ENCODE measurements around the gene SERTAD2. TPM values are rescaled to one million over a fixed set of nuclear protein-coding genes. Genes with fewer than 3 reads are reported as not detected.

SERTAD2 gene
- total RNA-seq, 1 experiment from 2014 or later, result 10.3 TPM

DNA sequence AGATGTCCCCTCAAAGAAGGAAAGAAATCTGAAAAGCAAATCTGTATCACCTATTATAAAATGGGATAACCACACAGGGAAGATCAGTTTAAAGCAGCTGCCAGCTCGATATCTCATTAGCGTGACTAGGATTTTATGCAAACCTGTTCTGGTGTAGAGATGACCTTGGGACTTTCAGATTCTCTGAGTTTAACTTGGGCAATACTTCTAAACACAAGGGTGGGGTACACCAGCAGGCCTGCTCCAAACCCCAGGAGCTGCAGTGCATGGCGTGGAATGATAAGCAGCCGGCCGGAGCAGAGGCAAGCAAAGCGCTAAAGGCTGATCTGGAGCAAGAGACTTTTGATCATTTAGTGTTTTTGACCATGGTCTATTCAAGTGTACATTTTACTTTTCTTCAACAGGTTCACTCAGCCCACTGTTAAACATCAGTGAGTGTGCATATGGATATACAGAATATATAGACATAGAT lies 4.7 kb downstream of the SERTAD2 start:
- no peak for DNase-seq (ENCODE audit: low spot score)

GRCh38 chr2:64646007-64646880 lies 7.5 kb downstream of the SERTAD2 start:
- peak; percentile 71 for DNase-seq (ENCODE audit: low spot score)

DNA sequence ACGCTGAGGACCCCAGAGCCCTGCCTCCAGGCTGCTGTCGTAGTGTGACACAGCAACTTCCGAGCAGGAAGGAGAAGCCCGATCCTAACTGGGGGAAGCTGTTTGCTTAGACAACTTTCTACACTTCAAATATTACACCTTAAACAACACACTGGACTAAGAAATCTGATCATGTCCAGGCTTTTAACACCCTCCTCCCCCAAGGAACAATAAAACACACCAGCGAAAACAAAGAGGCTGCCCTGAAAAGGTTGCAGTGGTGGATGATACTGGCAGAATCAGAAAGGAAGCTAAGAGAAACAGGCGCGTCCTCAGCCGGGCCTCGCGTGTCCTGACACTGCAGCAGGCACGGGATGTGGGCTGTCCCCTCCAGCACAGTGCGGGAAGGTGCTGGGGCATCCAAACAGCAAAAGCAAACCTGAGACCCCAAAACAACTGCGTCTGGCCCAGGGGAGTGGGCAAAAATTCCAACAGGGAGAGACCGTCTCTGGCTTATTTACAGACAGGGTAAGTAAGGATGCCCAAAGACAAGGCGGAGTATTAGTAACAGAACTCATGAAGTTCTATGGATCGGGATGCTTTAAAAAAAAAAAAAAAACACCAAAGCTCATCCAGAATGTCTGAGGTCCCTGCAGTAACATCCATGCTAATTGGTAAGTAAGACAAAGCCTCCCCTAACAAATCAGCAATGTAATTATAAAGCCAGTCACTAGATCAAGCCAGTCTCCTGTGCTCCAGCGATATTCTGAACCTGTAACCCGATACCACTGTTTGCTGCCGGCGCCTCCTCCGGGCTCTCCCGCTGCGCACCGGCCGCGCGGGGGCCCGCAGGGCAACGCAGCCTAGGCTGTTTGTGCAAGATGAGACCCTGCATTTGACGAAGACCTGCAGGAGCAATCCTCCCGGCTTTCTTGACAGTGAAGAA lies 9.0 kb downstream of the SERTAD2 start:
- peak; percentile 80 for DNase-seq (ENCODE audit: low spot score)

GRCh38 chr2:64643838-64644457 lies 9.8 kb downstream of the SERTAD2 start:
- DNase-seq (ENCODE audit: low spot score), result no peak

GRCh38 chr2:64641599-64641998 lies 12.1 kb downstream of the SERTAD2 start:
- DNase-seq (ENCODE audit: low spot score), result no peak

- DNase-seq (ENCODE audit: low spot score), result no peak
Measured at GRCh38 chr2:64640153-64641044, 13.3 kb downstream of the SERTAD2 start.

GRCh38 chr2:64639691-64640090 lies 14.0 kb downstream of the SERTAD2 start:
- DNase-seq (ENCODE audit: low spot score), result no peak

GRCh38 chr2:64638502-64639120 lies 15.1 kb downstream of the SERTAD2 start:
- DNase-seq (ENCODE audit: low spot score), result no peak

DNA sequence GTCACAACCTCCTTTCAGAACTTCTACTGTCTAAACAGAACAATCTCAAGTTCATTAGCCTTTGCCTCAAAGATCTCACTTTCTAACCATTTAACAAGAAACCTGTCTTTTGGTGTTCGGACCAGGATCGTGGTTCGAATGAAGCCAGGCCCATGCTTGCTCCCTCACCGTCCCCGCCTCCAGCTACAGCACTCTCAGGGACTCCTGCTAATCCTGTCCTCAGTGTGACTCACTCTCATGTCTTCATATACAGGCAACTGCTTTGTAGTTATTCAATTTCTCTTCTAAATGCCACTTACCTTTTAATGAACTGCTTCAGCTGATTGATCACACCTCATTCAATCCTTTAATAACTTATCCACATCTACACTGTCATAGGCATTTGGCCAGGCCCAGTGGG lies 15.8 kb downstream of the SERTAD2 start:
- DNase-seq (ENCODE audit: low spot score), result no peak

DNA sequence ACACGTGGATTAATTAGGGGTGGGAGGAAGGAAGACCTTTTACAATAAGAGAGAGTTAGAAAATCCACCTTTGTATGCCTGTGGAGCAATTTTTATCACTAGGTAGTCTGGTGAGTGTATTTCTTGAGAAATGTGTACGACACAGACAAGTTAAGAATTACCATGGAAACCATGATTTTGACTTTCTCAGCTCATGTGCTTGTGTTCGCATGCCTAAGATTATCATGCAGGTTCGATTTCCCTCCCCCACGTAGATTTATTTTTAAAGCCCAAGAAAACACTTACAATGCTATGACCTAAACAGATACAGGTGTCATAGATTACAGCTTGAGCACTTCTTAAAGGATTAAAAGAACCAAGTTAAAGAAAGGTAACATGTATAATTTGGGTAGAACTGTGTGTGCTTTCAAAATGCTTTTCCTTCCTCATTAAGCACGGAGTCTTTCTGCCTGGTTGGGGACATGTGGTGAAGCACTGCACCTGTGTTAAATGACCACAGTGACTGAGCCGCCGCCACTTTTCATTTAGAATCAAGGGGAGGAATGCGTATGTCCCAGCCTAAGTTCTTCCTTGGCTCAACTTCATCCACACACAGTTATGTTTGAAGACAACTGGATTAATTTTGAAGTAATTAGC lies 16.6 kb downstream of the SERTAD2 start:
- DNase-seq (ENCODE audit: low spot score), result no peak

DNA sequence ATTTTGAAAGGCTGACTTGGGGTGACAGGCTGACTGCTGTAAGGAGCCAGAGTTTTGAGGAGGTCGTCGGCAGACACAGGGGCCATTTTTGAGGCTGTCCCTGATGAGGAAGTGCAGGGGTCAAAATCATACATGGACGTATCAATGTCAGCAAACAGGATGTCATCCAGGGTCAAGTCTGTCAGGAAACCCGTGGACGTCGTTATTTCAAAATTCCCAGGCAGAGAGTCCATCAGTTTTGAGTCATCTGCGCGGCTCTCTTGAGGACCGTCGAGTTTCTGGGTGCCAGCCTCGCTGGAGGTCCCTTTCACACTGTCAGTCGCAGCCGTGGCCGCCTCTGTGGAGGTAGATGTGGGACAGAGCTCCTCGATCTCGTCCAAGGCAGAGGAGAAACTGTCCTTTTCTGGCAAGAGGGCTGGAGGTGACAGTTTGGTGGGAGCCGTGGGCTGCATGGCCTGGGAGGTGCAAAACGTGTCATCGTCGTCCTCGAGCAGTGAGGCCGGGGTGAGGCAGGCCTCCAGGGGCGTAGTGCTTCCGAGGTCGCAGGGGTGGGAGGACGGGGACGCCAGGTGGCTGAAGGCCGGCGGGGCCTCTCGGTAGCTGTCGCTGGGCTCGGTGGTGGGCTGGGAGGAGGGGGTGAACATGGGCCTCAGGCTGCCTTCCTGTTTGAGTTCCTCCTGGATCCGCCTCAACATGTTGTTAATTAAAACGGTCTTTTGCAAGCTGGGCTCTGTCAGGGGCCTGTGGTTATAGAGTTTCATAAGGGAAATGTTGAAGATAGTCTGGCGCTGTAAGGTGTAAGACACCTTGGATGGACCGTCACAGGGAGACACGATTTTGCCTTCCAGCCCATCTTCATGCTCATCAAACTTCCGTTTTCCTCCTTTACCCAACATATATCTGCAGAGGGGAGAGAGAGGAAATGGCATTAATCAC lies 17.5 kb downstream of the SERTAD2 start:
- DNase-seq (ENCODE audit: low spot score), result no peak

DNA sequence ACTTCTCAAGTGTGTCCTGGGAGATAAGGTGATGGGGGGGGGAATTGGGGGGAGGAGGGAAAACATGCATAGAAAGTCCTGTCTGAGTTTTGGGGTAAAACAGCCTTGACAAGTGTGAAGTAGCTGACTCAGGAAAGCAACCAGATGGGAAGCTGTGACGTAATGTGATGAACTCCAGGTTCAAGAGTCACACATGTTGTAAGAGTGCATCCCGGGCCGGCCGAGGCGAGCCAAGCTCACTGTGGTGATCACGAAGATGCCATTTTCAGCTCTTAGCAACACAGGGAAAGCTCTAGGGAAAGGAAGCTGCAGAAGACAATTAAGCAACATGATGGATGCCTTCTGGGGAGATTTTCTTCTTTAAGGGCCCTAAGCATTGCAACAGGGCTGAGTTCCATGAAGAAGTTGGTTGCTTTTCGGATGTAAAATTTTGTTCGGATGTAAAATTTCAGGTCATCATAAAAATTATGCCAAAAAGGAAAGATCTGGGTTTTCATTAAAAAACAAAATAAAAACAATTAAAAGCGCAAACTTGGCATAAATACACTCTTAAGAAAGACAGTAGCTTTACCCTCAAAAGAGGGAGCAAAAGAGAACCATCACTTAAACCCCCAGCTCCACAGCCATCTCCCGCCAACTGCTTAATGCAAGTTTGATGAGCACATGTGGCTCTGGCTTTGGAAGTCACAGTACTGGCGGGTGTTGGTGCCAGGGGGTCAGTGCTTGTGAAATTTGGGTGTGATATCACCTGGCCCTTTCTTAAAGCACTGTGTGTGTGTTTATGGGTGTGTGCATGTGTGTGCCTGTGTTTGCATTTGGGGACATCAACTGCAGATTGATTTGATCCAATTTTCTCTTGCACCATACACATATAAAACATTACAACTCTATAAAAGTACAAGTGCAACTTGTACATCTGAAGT lies 19.1 kb downstream of the SERTAD2 start:
- no peak for DNase-seq (ENCODE audit: low spot score)

DNA sequence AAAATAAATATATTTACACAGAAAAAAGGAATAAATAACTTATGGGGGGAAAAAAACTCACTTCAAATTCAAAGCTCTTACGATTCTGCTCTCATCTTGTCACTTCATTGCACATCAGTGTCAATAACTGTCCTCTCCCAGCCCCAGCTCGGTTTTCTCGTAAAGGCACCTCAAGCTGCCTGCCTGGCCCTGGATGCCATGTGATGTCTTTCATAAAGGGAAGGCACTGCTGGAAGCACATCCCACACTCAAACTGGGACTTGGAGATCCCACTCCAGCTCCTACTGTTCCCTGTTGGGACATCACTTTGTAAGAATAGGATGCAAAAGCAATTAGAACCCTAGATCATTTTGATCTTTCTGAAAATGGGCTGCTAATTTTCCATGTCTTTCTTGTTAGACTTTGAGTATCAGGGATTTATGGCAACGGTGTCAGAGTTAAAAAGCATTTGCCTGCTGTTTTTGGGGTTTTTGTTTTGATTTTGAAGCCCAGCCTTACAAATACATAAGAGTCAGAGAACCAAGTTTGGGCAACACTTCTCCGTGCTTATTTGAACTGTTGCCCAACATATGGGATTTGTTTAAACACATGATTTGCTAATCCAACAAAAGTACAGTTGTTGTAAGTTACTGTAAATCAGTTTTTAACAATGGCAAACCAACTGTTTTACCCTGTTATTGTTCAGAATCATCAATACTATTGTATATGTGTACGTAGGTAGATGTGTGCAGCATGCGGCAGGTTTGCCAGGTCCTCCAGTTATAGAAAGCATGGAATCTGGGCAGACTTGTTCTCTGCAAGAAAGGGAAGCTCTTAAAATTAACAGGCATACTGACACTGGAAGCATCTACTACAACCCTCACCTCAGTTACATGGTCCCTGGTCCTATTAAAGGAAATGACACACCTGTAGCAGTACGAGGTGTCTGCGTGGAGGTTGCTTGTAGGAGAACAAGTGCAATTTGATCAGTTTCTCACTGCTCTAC lies 20.6 kb downstream of the SERTAD2 start:
- no peak for DNase-seq (ENCODE audit: low spot score)

DNA sequence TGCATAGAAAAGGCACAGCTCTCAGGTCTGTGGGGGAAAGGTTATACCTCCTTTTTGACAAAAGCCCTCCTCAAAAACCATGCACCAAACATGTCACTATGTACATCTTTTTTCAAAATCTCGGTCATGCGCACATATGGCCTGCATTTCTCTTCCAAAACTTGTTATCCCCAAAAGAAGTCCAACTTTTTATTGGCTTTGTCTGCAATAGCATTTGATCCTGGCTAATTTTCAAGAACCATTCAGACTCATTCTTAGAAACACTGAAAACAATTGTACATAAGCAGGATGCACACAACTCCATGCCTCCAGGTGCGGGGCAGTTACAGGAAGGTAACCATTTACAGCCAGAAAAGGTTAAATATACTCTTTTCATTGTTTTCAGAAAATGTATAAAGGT lies 21.9 kb downstream of the SERTAD2 start:
- no peak for DNase-seq (ENCODE audit: low spot score)

GRCh38 chr2:64630752-64631151 lies 23.0 kb downstream of the SERTAD2 start:
- DNase-seq (ENCODE audit: low spot score), result no peak

DNA sequence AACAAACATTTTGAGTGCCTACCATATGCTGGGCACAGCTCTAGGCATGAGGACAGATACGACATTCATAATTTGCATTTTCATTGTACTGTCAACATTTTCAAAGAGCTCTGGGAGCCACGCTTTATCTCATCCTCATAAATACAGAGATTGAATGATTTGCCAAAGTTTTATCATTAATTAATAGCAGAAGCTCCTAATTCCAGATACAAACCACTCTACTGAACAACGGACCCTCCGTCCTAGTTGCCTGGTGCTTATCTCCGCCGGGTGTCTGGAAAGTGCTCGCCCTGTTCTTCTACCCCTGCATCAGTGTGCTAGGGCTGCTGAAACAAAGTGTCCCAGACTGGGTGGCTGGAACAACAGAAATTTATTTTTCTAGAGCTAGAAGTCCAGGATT lies 23.8 kb downstream of the SERTAD2 start:
- DNase-seq (ENCODE audit: low spot score), result no peak
